ENCODE data around the gene KIRREL3.

The KIRREL3 gene

DNA sequence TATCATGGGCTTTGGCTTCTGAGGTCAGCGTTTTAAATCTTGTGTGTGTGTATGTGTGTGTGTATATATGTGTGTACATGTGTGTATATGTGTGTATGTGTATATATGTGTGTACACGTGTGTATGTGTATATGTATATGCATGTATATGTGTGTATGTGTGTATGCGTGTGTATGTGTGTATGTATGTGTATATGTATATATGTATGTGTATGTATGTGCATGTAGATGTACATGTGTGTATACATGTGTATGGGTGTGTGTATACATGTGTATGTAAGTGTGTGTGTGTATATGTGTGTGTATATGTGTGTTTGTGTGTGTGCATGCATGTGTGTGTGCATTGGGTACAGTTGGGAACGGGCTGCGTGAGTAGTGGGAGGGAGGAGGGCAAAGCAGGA is 522.1 kb downstream of the KIRREL3 start:
- no peak for TF ChIP-seq JUND (IDR thresholded peaks at IDR 0.05; ENCODE audit: low read depth)
- in situ Hi-C loops (cut with HindIII; ENCODE audit: low pct_unique_long_range_greater_than_20kb, low sequenced_read_pairs) = no loop called here
- DNase-seq (ENCODE audit: low read depth in 1 of 2, low spot score in 1 of 2) = no peak

- DNase-seq (ENCODE audit: low read depth in 1 of 2, low spot score in 1 of 2) = no peak
- in situ Hi-C loops (cut with HindIII; ENCODE audit: low pct_unique_long_range_greater_than_20kb, low sequenced_read_pairs) = no loop called here
- no peak for TF ChIP-seq JUND (IDR thresholded peaks at IDR 0.05; ENCODE audit: low read depth)
Observed at GRCh38 chr11:126477535-126478305, 522.9 kb downstream of the KIRREL3 start.

DNA sequence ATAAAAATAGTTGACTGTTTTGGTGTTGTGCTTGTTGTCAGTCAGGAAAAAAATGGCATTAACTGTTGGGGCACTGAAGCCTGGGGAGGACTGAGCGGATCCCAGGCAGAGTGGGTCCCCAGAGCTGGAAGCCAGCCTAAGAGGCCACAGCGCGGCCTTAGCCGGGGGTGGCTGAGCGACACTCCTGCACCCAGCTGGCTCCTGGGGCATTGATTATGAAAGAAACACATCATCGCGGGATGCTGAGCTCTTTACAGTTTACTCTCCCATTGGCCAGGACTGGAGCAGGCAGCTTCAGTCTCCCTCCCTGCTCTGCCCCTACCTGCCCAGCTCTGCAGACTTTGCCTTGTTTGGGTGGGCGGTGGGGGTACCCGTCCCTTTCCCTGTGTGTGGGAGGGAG is 523.6 kb downstream of the KIRREL3 start:
- TF ChIP-seq JUND (IDR thresholded peaks at IDR 0.05; ENCODE audit: low read depth) = no peak
- DNase-seq (ENCODE audit: low read depth in 1 of 2, low spot score in 1 of 2) = no peak
- in situ Hi-C loops (cut with HindIII; ENCODE audit: low pct_unique_long_range_greater_than_20kb, low sequenced_read_pairs) = no loop called here

- in situ Hi-C loops (cut with HindIII; ENCODE audit: low pct_unique_long_range_greater_than_20kb, low sequenced_read_pairs) = no loop called here
- no peak for DNase-seq (ENCODE audit: low read depth in 1 of 2, low spot score in 1 of 2)
- TF ChIP-seq JUND (IDR thresholded peaks at IDR 0.05; ENCODE audit: low read depth) = no peak
Observed at GRCh38 chr11:126476266-126476924, 524.2 kb downstream of the KIRREL3 start.

DNA sequence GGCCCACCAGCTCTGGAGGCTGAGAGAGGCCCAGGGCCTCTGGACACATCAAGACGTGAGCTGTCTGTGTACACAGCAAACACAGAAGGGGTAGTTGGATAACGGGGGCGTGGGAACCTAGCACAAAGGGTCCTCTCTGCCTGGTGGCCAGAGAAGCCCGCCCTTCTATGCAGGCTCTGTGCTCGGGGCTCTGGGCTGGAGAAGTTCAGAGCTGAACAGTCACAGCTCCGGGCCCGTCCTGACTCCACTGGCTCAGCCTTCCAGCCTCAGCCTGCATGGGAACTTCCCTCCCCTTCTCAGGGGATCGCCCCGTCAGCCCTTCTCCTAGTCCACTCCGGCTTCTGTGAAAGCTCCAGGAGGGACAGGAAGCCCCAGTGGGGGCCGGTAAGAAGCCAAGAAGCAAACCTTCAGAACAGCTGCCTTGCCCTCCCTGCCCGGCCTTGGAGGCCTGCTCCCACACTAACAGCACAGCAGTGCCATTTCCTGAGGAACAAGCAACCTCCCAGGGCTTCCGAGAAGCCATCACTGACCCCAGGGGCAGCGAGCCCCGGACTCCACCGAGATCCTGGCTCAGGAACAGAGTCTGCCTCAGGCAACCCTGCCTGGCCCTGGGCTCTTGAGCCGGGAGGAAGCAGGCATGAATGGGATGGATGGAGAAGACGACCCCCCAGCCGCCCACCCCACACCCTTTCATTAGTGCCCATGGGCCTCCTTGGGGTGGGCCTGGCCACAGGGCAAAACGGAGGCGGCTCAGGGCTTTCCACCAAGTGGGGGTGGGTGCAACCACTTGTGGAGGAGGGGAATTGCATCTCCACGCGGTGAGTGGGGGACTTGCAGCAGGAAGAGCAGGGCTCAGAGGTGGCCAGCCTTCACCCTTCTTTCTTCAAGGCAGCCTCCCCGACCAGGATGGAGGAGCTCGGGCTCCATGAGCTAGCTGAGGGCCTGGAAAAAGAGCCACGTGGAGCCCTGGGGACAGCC is 525.3 kb downstream of the KIRREL3 start:
- in situ Hi-C loops (cut with HindIII; ENCODE audit: low pct_unique_long_range_greater_than_20kb, low sequenced_read_pairs) = no loop called here
- TF ChIP-seq JUND (IDR thresholded peaks at IDR 0.05; ENCODE audit: low read depth) = no peak
- DNase-seq (ENCODE audit: low read depth in 1 of 2, low spot score in 1 of 2) = no peak

- DNase-seq (ENCODE audit: low read depth in 1 of 2, low spot score in 1 of 2) = no peak
- no peak for TF ChIP-seq JUND (IDR thresholded peaks at IDR 0.05; ENCODE audit: low read depth)
- in situ Hi-C loops (cut with HindIII; ENCODE audit: low pct_unique_long_range_greater_than_20kb, low sequenced_read_pairs) = no loop called here
Observed at GRCh38 chr11:126474220-126474619, 526.4 kb downstream of the KIRREL3 start.

GRCh38 chr11:126473269-126473668 is 527.3 kb downstream of the KIRREL3 start:
- no peak for DNase-seq (ENCODE audit: low read depth in 1 of 2, low spot score in 1 of 2)
- in situ Hi-C loops (cut with HindIII; ENCODE audit: low pct_unique_long_range_greater_than_20kb, low sequenced_read_pairs) = no loop called here
- TF ChIP-seq JUND (IDR thresholded peaks at IDR 0.05; ENCODE audit: low read depth) = no peak

GRCh38 chr11:126469311-126469710 is 531.3 kb downstream of the KIRREL3 start:
- in situ Hi-C loops (cut with HindIII; ENCODE audit: low pct_unique_long_range_greater_than_20kb, low sequenced_read_pairs) = no loop called here
- DNase-seq (ENCODE audit: low read depth in 1 of 2, low spot score in 1 of 2) = no peak
- TF ChIP-seq JUND (IDR thresholded peaks at IDR 0.05; ENCODE audit: low read depth) = no peak

- in situ Hi-C loops (cut with HindIII; ENCODE audit: low pct_unique_long_range_greater_than_20kb, low sequenced_read_pairs) = no loop called here
- no peak for TF ChIP-seq JUND (IDR thresholded peaks at IDR 0.05; ENCODE audit: low read depth)
- no peak for DNase-seq (ENCODE audit: low read depth in 1 of 2, low spot score in 1 of 2)
Observed at GRCh38 chr11:126468102-126468521, 532.5 kb downstream of the KIRREL3 start.

DNA sequence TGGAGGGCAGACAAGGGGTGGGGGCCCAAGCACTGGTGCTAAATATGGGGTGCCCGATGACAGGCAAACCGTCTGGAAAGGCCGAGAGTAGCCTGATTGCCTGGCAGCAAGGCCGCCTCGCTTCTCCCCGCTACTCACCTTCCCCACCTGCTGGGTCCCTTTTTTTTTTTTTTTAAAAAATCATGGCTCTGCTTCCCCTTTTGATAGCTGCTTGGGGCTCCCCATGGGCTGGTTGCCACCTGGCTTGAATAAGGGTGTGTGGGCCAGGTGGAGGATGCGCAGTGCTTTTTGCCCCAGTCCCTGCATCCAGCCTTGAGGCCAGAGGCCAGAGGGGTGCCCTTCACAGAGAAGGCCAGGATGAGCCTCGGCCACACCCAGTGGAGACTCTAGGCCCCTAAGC is 533.1 kb downstream of the KIRREL3 start:
- DNase-seq (ENCODE audit: low read depth in 1 of 2, low spot score in 1 of 2) = no peak
- no peak for TF ChIP-seq JUND (IDR thresholded peaks at IDR 0.05; ENCODE audit: low read depth)
- in situ Hi-C loops (cut with HindIII; ENCODE audit: low pct_unique_long_range_greater_than_20kb, low sequenced_read_pairs) = no loop called here

GRCh38 chr11:126467046-126467370 is 533.6 kb downstream of the KIRREL3 start:
- TF ChIP-seq JUND (IDR thresholded peaks at IDR 0.05; ENCODE audit: low read depth) = no peak
- in situ Hi-C loops (cut with HindIII; ENCODE audit: low pct_unique_long_range_greater_than_20kb, low sequenced_read_pairs) = no loop called here
- no peak for DNase-seq (ENCODE audit: low read depth in 1 of 2, low spot score in 1 of 2)

DNA sequence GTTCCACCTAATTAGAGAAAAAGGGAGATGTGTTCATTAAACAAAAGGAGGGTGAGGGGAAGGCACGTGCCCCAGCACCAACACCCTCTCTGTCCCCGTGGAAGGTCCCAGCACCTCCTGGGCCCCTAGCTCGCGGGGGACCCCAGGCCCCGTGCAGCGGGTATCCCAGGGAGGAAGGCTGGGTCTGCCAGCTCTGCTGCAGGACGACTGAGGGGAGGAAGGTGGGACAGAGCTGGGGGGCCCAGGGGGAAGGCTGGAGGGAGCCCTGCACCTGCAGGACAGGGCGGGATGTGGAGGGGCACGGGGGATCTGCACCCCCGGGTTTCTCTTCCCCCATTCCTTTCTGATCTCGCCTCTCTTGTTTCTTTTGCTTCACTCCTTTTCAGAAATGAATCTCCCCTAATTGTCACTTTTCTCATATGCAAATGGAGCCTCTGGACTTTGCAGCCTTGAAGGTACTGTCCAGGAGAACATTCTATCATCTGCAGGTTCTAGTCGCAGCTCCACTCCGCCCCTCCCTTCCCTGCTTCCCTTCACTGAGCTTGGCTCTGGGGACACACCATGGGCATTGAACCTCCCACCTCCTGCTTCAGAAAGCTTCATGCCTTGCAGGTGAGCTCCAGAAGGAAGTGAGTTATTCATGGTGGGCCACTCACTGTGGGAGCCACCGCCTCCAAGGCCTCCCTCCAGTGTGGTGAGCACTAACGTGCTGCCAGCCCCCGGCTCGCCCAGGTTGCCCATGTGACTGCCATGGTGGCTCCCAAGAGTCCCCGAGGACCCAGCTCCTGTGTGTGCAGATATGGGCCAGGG is 534.1 kb downstream of the KIRREL3 start:
- in situ Hi-C loops (cut with HindIII; ENCODE audit: low pct_unique_long_range_greater_than_20kb, low sequenced_read_pairs) = no loop called here
- no peak for TF ChIP-seq JUND (IDR thresholded peaks at IDR 0.05; ENCODE audit: low read depth)
- no peak for DNase-seq (ENCODE audit: low read depth in 1 of 2, low spot score in 1 of 2)

Data from T47D (cell line).